Daoy (cell line): ENCODE measurements around the gene COMMD7. TPM values are rescaled to one million over a fixed set of nuclear protein-coding genes. Genes with fewer than 3 reads are reported as not detected.

Source experiments
- DNase-seq: peaks from one replicate; pipeline ENCODE4 v3.0.0-alpha.2; 2015; ENCODE audit warnings: low read depth
- total RNA-seq: library from RNA; depleted of rRNA; stranded (reverse); fragments of >200 nt; shearing (Covaris generic); gene quantifications from 2 replicates; pipeline ENCODE4 v1.2.3, GENCODE V29; 2014; rRNA removed

Gene COMMD7
- 36.1 and 41.0 TPM in 2 replicates for total RNA-seq

DNA sequence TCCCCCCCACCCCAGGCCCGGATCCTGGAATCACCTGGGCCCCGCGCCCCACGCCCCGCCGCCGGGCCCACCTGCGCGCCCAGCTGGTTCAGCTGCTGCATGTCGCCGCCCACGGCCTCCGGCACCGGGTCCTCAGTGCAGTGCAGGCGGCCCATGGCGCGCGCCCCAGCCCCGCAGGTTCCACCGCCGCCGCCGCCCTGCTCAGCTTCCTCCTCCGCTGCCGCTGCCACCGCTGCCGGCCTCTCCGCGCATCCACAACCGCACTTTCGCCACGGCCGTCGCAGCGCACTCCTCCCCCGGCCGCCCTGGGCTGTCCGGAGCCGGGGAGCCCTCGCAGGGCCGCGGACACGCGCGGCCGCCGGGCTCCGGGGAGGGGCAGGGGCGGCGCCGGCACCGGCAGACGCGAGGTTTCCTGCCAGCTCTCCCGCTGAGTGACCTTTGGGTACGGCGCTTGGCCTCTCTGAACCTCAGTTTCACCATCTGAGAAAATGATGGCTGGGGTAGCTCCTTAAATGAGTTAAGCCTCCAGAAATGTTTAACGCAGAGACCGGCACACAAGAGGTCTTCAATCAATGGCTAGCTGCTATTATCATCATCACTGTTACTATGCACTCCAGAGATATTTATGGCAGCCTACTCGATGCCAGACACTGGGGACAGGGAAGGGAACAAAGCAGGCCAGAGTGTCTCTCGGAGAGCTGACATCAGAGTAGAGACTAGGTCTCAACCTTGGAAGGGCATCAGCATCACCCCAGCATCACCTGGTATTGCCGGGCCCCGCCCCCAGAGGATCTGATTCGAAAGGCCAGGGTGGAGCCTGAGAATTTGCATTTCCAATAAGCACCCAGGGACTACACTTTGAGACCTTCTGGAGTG, at the start of gene COMMD7:
Gene COMMD7 (minus strand): TSS at position 231 of the 876 bp plus-strand sequence. CDS start 76 bp downstream, at position 155.
- DNase-seq, result peak; percentile 61

DNA sequence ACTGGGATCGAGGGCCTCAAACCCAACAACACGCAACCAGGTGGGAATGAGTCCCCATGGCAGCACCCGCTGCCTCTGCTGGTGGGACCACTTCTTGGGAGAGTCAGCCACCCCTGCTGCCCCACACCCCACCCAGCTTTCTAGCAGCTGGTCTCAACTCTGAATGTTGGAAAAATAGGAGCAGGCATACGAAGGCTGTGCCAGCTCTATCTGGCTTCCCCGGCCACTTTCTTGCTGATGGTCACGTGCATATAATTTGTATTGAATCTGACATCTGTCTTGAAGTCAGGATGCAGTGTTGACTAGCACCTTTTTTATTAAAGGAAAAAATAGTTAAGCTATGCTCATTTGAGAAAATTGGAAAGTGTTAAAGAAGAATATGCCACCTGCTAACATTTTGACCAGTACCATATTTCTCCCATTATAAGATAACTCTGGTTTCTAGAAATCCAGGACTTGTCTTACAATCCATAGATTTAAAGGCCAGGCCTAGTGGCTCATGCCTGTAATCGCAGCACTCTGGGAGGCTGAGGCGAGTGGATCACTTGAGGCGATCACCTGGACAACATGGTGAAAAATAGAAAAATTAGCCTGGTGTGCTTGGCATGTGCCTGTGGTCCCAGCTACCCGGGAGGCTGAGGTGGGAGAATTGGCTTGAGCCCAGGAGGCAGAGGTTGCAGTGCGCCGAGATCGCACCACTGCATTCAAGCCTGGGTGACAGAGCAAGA, 49.6 kb upstream of the COMMD7 start:
- DNase-seq, result no peak

DNA sequence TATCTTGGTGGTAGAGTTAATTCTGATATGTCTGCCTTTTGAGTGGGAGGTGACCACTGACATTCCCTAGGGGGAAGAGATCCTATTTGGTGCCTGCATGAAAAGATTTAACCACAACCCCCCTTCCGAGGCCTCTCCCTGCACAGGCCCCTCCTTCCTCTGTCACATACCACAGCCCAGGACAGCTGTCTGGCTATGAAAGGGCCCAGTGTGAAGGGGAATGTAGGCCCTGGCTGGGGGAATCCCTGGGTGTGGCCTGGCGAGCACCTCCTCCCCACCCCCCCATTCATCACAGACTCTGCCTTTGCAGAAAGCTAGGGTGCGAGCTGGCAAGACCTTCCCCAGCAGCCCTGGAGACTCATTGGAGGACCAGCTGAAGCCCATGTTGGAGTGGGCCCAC, 49.0 kb upstream of the COMMD7 start:
- peak; percentile 20 for DNase-seq

GRCh38 chr20:32790751-32791057, 47.4 kb upstream of the COMMD7 start:
- no peak for DNase-seq

GRCh38 chr20:32789896-32790750, 46.9 kb upstream of the COMMD7 start:
- DNase-seq, result peak; percentile 56

- DNase-seq, result no peak
These were observed 43.9 kb upstream of the COMMD7 start for GRCh38 chr20:32787168-32787567.

- DNase-seq, result no peak
These were observed 42.9 kb upstream of the COMMD7 start for GRCh38 chr20:32786059-32786760.

- DNase-seq, result no peak
These were observed 41.3 kb upstream of the COMMD7 start for GRCh38 chr20:32784369-32785080.

DNA sequence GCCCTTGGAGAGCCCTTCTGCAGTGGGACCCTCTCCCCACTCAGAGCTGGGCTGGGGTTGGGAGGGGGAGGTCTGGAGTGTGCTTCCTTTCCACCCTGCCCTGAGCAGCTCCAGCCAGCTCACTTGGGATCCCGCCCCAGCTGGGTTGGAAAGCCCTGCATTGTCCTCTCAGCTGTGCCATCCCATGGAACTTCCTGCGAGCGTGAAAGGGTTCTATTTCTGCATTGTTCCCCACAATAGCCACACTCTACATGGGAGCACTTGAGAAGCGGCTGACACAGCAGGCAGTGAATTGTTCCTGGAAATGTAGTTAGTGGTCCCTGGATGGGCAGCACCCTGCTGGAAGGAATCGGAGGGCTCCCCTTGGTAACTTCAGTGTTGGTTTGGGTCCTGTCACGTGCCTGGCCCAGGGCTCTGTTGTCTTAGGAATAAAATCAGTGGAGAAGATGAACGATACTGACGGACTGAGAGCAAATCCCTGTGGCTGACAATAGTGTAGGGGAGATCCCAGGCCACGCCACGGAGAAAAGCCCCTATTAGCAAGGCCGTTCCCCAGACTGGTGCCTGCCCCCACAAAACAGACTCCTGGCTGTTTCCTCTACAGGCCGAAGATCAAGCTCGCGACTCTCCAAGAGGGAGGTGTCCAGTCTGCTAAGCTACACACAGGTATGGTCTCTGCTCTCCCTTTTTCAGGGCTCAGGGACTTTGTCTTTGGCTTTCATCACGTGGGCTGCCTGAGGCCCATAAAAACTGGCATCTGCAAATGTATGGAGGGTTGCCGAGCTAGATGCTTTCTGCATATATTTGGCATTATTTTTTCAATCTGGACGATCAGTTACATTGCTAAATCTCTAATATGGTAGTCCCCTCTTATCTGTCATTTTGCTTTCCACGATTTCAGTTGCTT, 37.7 kb upstream of the COMMD7 start:
- no peak for DNase-seq

GRCh38 chr20:32780278-32780677, 37.0 kb upstream of the COMMD7 start:
- DNase-seq, result no peak

DNA sequence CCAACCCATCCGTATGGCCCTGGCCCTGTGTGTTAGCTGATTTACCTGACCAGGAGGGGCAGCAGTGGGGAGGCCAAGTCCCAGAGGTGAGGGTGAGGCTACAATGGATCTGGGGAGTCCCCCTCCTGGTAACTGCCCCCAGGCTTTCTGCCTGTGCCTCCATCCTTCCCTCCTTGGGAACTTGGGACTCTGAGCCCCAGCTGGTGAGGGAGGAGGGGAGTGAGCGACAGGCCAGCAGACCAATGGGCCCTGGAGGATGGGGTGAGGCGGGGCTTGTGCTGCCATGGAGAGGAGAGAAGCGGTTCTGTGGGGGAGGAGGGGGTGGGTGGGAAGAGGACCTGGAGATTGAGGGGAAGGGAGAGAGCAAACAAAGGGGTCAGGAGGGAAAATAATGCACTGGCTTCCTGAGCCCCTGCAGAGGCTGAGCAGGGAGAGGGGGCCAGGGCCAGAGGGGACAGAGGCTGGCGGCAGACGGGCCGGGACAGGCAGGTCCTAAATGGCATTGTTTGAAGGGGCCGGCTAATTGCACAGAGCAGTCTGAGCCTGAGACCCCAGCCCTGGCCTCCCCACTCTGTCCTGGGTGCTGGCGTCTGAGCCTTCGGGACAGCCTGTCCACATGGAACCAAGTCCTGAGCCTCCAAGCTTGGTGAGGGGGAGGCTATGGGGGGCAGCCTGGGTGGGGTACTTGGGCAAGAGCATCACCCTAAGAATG, 36.4 kb upstream of the COMMD7 start:
- DNase-seq, result no peak

GRCh38 chr20:32777177-32777956, 34.1 kb upstream of the COMMD7 start:
- no peak for DNase-seq

DNA sequence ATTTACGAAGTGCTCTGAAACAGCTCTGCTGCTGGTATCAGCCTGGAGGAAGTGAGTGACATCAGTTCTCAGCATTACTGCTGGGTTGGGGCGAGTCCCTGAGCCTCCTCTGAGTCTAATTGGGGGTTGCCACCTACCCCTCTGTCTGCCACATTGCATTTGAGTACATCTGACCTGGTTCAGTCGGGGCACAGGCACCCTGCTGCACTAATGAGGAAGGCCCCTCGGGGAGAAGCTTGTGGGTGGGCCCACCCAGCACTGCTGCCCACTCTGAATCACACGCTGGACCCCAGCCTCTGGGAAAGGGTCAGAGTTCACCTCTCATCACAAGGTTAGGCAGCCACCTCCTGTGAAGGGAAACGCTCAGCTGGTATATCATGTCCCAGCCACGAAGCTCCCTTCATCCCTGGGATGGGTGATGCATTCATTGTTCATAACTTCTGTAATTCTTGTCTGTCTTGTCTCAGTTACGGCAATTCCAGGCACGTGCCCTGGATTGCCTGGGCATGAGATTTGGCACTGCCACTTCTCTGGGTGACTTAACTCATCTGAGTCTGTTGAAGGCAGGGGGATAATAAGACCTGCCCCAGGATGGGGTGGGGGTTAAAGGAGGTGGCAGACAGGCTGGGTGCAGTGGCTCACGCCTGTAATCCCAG, 32.2 kb upstream of the COMMD7 start:
- no peak for DNase-seq

GRCh38 chr20:32773855-32774254, 30.6 kb upstream of the COMMD7 start:
- no peak for DNase-seq

DNA sequence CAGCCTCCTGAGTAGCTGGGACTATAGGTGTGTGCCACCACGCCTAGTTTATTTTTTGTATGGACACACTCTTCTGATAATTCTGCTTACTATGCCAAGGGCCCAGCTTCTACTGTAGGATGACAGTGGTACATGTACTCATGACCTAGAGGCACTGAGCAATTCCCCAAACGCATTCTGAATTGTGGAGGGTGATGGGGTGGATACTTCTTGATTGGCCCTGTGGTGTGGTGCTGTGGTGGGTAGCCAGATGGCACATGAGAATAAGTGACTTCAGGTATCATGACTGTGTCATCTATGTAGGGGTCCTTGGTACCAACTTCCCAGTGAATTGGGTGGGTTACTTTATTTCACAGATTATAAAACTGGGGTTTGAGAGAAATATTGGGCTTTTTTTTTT, 30.0 kb upstream of the COMMD7 start:
- no peak for DNase-seq

DNA sequence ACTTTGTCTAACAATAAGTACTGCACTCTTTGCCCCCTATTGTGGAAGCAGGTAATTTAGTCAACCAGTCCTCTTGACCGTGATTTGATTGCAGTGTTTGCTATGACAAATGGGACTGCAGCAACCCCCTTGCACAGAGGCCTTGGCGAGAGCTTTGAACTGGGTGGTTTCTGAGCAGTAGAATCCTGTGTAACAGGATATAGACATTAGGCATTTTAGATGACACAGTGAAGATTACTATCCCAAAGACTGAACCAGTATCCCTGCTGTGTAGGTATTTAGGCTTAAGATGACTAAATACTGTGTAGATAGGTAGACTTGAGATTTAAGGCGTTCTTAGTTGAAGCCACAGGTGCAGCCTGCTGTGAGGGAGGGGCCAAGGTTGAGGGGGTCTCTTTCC, 28.8 kb upstream of the COMMD7 start:
- no peak for DNase-seq

- DNase-seq, result no peak
These were observed 24.3 kb upstream of the COMMD7 start for GRCh38 chr20:32767418-32768198.
